ENCODE data around the gene FBXO34. TPM values are rescaled to one million over a fixed set of nuclear protein-coding genes. Genes with fewer than 3 reads are reported as not detected.
"Not testable (repeated sequence)": the region's sequence is repeated elsewhere in the genome, so short reads cannot be mapped to it uniquely, and the experiment has no call there.

Gene FBXO34
- total RNA-seq, 4 donors from 2014 or later = 60.0 to 88.5 (median 81.9) TPM

- peaks cover 23 to 38% of the 10 kb centered on the region in 2 donors for H3K36me3 ChIP-seq
- WGBS, 2 donors = 93% methylated on average over 5 of the region's 5 CpGs
- H3K4me1 ChIP-seq = peaks cover 17 to 23% of the 10 kb centered on the region in 2 donors
- TF ChIP-seq CTCF (IDR thresholded peaks at IDR 0.05) = no peak
- no peak for TF ChIP-seq POLR2A (IDR thresholded peaks at IDR 0.05)
- H3K4me3 ChIP-seq (replicated peaks in 1 of 3) = no peak overlapping the region
- H3K27ac ChIP-seq = peak overlapping the region in 1 of 3 donors; percentile 92
- no peak for DNase-seq
- H3K27me3 ChIP-seq = no peaks in the 10 kb centered on the region
- intact Hi-C loops (cut with DNase I) = no loop called here
- no peaks in the 10 kb centered on the region for H3K9me3 ChIP-seq
These were observed 109.8 kb downstream of the FBXO34 start for GRCh38 chr14:55381040-55381439.

DNA sequence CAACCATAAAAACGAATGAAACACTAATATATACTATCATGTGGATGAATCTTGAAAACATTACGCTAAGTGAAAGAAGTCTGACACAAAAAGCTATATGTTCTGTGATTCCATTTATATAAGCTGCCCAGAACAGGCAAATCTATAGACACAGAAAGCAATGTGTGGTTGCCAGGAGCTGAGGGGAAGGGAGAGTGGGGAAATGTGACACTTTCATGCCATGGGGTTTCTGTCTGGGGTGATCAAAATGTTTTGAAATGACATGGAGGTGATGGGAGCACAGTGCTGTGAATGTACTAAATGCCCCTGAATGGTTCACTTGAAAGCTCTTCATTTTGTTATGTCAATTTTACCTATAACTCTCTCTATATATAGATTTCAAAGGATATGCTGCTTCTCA is 110.3 kb downstream of the FBXO34 start:
- Histone ChIP-seq H3K27me3 (no peaks in the 10 kb centered on the region), H3K4me1 (peaks cover 22 to 28% of the 10 kb centered on the region in 2 donors), H3K9me3 (no peaks in the 10 kb centered on the region), H3K36me3 (peaks cover 23 to 33% of the 10 kb centered on the region in 2 donors), H3K4me3 (replicated peaks in 1 of 3) (no peak overlapping the region), H3K27ac (peak overlapping the region in 1 of 3 donors; percentile 92)
- TF ChIP-seq POLR2A (IDR thresholded peaks at IDR 0.05) (no peak), CTCF (IDR thresholded peaks at IDR 0.05) (no peak)
- no peak for DNase-seq
- WGBS, 2 donors = 91 to 93% methylated on average over 2 of the region's 2 CpGs
- intact Hi-C loops (cut with DNase I) = no loop called here

DNA sequence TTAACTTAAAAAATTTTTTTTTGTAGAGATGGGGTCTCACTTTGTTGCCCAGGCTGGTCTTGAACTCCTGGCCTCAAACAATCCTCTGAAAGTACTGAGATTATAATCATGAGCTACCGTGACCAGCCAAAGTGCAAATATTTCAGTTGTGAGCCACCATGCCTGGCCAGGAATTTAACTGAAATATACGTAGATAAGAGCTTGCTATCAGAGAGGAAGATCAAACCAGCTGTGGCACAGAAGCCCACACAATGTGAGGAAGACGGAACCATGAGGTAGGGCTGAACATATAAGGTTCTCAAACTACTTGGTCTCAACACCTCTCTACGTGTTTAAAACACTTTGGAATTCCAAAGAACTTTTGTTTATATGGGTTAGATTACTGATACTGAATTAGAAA is 111.3 kb downstream of the FBXO34 start:
- Histone ChIP-seq H3K27ac (peak overlapping the region; percentile 73 to 92 (median 79)), H3K27me3 (no peaks in the 10 kb centered on the region), H3K9me3 (no peaks in the 10 kb centered on the region), H3K36me3 (peaks cover 19 to 24% of the 10 kb centered on the region in 2 donors), H3K4me1 (peaks cover 27 to 35% of the 10 kb centered on the region in 2 donors), H3K4me3 (replicated peaks in 1 of 3) (no peak overlapping the region)
- no peak for TF ChIP-seq CTCF (IDR thresholded peaks at IDR 0.05)
- no peak for TF ChIP-seq POLR2A (IDR thresholded peaks at IDR 0.05)
- DNase-seq = no peak
- intact Hi-C loops (cut with DNase I) = no loop called here
- WGBS, 2 donors = 43 to 59% methylated on average over 4 of the region's 4 CpGs

- H3K36me3 ChIP-seq = peaks cover 18 to 22% of the 10 kb centered on the region in 2 donors
These were observed 111.8 kb downstream of the FBXO34 start for GRCh38 chr14:55383056-55383466.

More at GRCh38 chr14:55383056-55383466, 111.8 kb downstream of the FBXO34 start:
- Histone ChIP-seq H3K4me1 (peaks cover 27 to 35% of the 10 kb centered on the region in 2 donors), H3K27ac (peak overlapping the region; percentile 57 to 92 (median 79))
- peak in 1 of 6 experiments; percentile 7 for TF ChIP-seq CTCF (IDR thresholded peaks at IDR 0.05)
- H3K4me3 ChIP-seq (replicated peaks in 1 of 3); H3K9me3 ChIP-seq; H3K27me3 ChIP-seq; intact Hi-C loops (cut with DNase I): not testable (repeated sequence)
- WGBS, 2 donors = 24 to 37% methylated on average over 10 of the region's 10 CpGs
- DNase-seq = peak; percentile 91 to 92

Measured in thyroid gland (tissue), 4 donors.